HepG2 (cell line): Measurements from ENCODE around the gene PODXL. TPM values are rescaled to one million over a fixed set of nuclear protein-coding genes. Genes with fewer than 3 reads are reported as not detected.
A peak's percentile ranks its signal among the peaks of the same experiment; 100 is the strongest.

Source experiments
- ATF6 ChIP-seq: sonication (generic); formaldehyde crosslinking; conservative IDR thresholded peaks from 2 replicates; pipeline ENCODE4 v1.4.0; 2020; ENCODE audit warnings: missing genetic modification reagents
- CREB1 ChIP-seq, 2 experiments: fragments of 450-650 bp in 1 of 2; IDR thresholded peaks; 2 replicates each; pipeline ENCODE4 v1.6.1; 2016 to 2017; ENCODE audit warnings: control low read depth in 1 of 2, mild to moderate bottlenecking in 1 of 2, missing compliant biosample characterization in 1 of 2, missing genetic modification characterization in 1 of 2
- CREM ChIP-seq, 2 experiments: sonication (generic) in 1 of 2; formaldehyde crosslinking in 1 of 2; IDR thresholded peaks; 2 replicates each; pipeline versions ENCODE4 v1.4.0 to v1.6.1; 2016 to 2020; ENCODE audit warnings: antibody characterized with exemption in 1 of 2, mild to moderate bottlenecking in 1 of 2, missing genetic modification reagents in 1 of 2
- DBP ChIP-seq: sonication (generic); formaldehyde crosslinking; IDR thresholded peaks from 2 replicates; pipeline ENCODE4 v1.4.0; 2020; ENCODE audit warnings: missing genetic modification reagents; ENCODE audit errors: not compliant biosample characterization
- E2F2 ChIP-seq: sonication (generic); formaldehyde crosslinking; IDR thresholded peaks from 2 replicates; pipeline ENCODE4 v1.4.0; 2020; ENCODE audit warnings: missing genetic modification reagents, borderline replicate concordance
- ETV5 ChIP-seq: IDR thresholded peaks from 2 replicates; pipeline ENCODE4 v1.6.1; 2018; ENCODE audit warnings: missing biosample characterization, missing genetic modification reagents, inconsistent platforms, borderline replicate concordance
- HNRNPLL ChIP-seq: fragments of 200-400 bp; formaldehyde crosslinking; IDR thresholded peaks from 2 replicates; pipeline ENCODE4 v1.6.1; 2017; ENCODE audit warnings: mild to moderate bottlenecking, low read depth, low read length; ENCODE audit not compliant: poor library complexity, severe bottlenecking
- POLR2AphosphoS2 ChIP-seq: IDR thresholded peaks from 2 replicates; pipeline ENCODE4 v1.6.1; 2011; ENCODE audit warnings: low read depth, low read length, improper control_type of control experiment
- RBFOX2 ChIP-seq: fragments of 200-400 bp; formaldehyde crosslinking; IDR thresholded peaks from 2 replicates; pipeline ENCODE4 v1.6.1; 2017; ENCODE audit warnings: low read depth, mild to moderate bottlenecking, low read length
- SIX4 ChIP-seq: sonication (generic); formaldehyde crosslinking; IDR thresholded peaks from 2 replicates; pipeline ENCODE4 v1.4.0; 2020; ENCODE audit warnings: missing genetic modification reagents
- XRCC5 ChIP-seq: fragments of 200-400 bp; formaldehyde crosslinking; optimal IDR thresholded peaks from 2 replicates; pipeline ENCODE3; 2017; ENCODE audit warnings: mild to moderate bottlenecking, low read length
- YEATS2 ChIP-seq: sonication (generic); formaldehyde crosslinking; IDR thresholded peaks from 2 replicates; pipeline ENCODE4 v1.4.0; 2020; ENCODE audit warnings: missing genetic modification reagents, borderline replicate concordance
- ZFY ChIP-seq: sonication (generic); formaldehyde crosslinking; IDR thresholded peaks from 2 replicates; pipeline ENCODE4 v1.4.0; 2020; ENCODE audit warnings: missing genetic modification reagents
- ZNF121 ChIP-seq: sonication (generic); formaldehyde crosslinking; IDR thresholded peaks from 2 replicates; pipeline ENCODE4 v1.5.0; 2020; ENCODE audit warnings: mild to moderate bottlenecking, missing genetic modification reagents
- ZNF276 ChIP-seq: sonication (generic); formaldehyde crosslinking; IDR thresholded peaks from 2 replicates; pipeline ENCODE4 v1.4.0; 2020; ENCODE audit warnings: mild to moderate bottlenecking, low read depth, missing genetic modification reagents
- ZNF687 ChIP-seq: sonication (generic); formaldehyde crosslinking; IDR thresholded peaks from 2 replicates; pipeline ENCODE4 v1.5.1; 2020; ENCODE audit warnings: mild to moderate bottlenecking, missing genetic modification reagents, moderate library complexity
- polyA plus RNA-seq, 8 experiments: library from polyadenylated mRNA; depleted of rRNA in 3 of 8; stranded (reverse) in 7 of 8; unstranded in 1 of 8; fragments of >200 nt; fragmentation: Illumina TruSeq in 4 of 8; extraction: Trizol in 4 of 8; gene quantifications; 2 replicates each; pipeline versions ENCODE4 v1.2.1 to v1.2.3, GENCODE V29; 2011 to 2016; ENCODE audit warnings: low read depth in 4 of 8, missing spikeins in 1 of 8, mixed read lengths in 1 of 8; ENCODE audit not compliant: insufficient read depth in 1 of 8
- total RNA-seq, 5 experiments: library from RNA; depleted of rRNA; stranded (reverse); fragments of >200 nt; fragmentation: Illumina TruSeq; extraction: Trizol; gene quantifications; 2 replicates each; pipeline ENCODE4 v1.2.3, GENCODE V29; 2016; ENCODE audit warnings: low read depth in 1 of 5

The PODXL gene
- total and polyA plus RNA-seq, 2 of the 13 experiments (the other 11 are each of a cell fraction or from before 2014, with no cell fraction given) = 0.22 to 0.54 TPM

GRCh38 chr7:131556053-131556908, at the start of gene PODXL (continued):
- no peak for TF ChIP-seq E2F2 (CRISPR knock-in tag)
- TF ChIP-seq RBFOX2 = no peak
- TF ChIP-seq DBP (CRISPR knock-in tag) = no peak
- no peak for TF ChIP-seq ZNF276 (CRISPR knock-in tag)
- peak; percentile 42 for TF ChIP-seq ZFY (CRISPR knock-in tag)
- no peak for TF ChIP-seq ETV5 (CRISPR knock-in tag)
- TF ChIP-seq ZNF121 = no peak
- peak; percentile 97 for TF ChIP-seq HNRNPLL
- TF ChIP-seq POLR2AphosphoS2 = no peak
- TF ChIP-seq YEATS2 = no peak
- peak; percentile 74 for TF ChIP-seq ZNF687 (CRISPR knock-in tag)
- TF ChIP-seq CREM (IDR thresholded peaks at IDR 0.05) = no peak
- TF ChIP-seq CREM (CRISPR knock-in tag; IDR thresholded peaks at IDR 0.05) = no peak
- TF ChIP-seq ATF6 = no peak
- TF ChIP-seq XRCC5 = no peak
- TF ChIP-seq CREB1 (IDR thresholded peaks at IDR 0.05) = no peak
- TF ChIP-seq CREB1 (CRISPR knock-in tag; IDR thresholded peaks at IDR 0.05) = no peak
- TF ChIP-seq SIX4 (CRISPR knock-in tag) = no peak
